Measurements from ENCODE around the gene LYL1. TPM values are rescaled to one million over a fixed set of nuclear protein-coding genes. Genes with fewer than 3 reads are reported as not detected.

Gene LYL1
- total RNA-seq, 1 donor from 2014 or later, result 0.88 TPM

DNA sequence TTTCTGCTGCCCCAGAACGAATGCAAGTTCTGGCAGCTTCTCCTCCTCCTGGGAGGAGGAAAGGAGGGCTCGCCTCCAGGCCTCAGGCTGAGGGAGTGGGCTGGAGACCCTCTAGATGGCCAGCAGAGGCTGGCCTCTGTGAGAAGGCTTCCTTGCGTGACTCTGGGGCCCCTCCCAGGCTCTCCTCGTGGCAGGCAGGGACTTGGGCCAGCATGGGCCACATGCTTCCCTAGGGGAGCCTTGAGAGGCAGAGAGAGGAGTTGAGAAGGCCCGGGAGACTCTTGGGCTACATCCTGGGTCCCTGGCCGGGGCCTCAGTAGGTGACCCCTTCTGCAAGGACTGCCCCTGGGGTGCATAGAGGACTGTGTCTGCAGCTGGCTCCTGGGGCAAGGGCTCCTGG lies 25.9 kb downstream of the LYL1 start:
- Histone ChIP-seq H3K79me2 (ENCODE audit: low read depth) (no peaks in the 10 kb centered on the region), H4K20me1 (ENCODE audit: low read depth) (no peaks in the 10 kb centered on the region), H3K27ac (no peak overlapping the region), H3K4me1 (peaks cover 32% of the 10 kb centered on the region), H2AFZ (replicated peaks) (no peak overlapping the region), H3K4me2 (peak overlapping the region; percentile 47), H3K9me3 (ENCODE audit: low read depth) (no peaks in the 10 kb centered on the region), H3K4me3 (no peak overlapping the region), H3F3A (ENCODE audit: low read depth) (no peaks in the 10 kb centered on the region), H3K9ac (no peak overlapping the region), H3K36me3 (no peaks in the 10 kb centered on the region), H3K27me3 (peaks cover 14% of the 10 kb centered on the region)
- Mint-ChIP-seq H3K27me3 (ENCODE audit: insufficient read depth, low read depth) (peaks cover 41% of the 10 kb centered on the region), H3K4me1 (peaks cover 19% of the 10 kb centered on the region), H3K36me3 (no peaks in the 10 kb centered on the region), H3K27ac (no peak overlapping the region), H3K9me3 (no peaks in the 10 kb centered on the region), H3K4me3 (no peak overlapping the region)
- DNase-seq (ENCODE audit: low spot score), result no peak
- no peak for TF ChIP-seq CTCF (IDR thresholded peaks at IDR 0.05)
- no peak for TF ChIP-seq EZH2 (IDR thresholded peaks at IDR 0.05)
- TF ChIP-seq EZH2phosphoT487 (IDR thresholded peaks at IDR 0.05), result no peak

DNA sequence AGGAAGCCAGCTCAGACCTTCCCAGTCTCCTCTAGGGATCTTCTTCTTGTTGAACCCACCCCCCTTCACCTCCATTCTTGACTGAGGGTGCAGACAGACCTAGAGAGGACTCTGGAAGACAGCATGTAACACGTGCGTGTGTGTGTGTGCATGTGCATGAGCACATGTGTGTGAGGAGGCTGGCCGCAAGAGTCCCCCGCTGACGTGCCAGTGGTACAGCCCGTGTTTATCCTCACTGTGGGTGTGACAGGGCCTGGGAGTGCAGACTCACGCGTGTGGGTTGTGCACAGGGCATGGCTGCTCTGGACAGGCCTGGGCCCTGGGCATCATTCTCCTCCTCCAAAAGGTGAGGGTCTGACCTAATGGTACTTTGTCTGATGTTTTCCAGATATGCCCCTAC lies 26.3 kb downstream of the LYL1 start:
- Mint-ChIP-seq H3K27me3 (ENCODE audit: insufficient read depth, low read depth) (peaks cover 40% of the 10 kb centered on the region), H3K27ac (no peak overlapping the region), H3K4me1 (peaks cover 19% of the 10 kb centered on the region), H3K36me3 (no peaks in the 10 kb centered on the region), H3K9me3 (no peaks in the 10 kb centered on the region), H3K4me3 (no peak overlapping the region)
- Histone ChIP-seq H3K27me3 (peaks cover 14% of the 10 kb centered on the region), H3K4me3 (no peak overlapping the region), H2AFZ (replicated peaks) (no peak overlapping the region), H3K36me3 (no peaks in the 10 kb centered on the region), H3K9ac (no peak overlapping the region), H3K27ac (no peak overlapping the region), H3K4me1 (peaks cover 32% of the 10 kb centered on the region), H3K4me2 (no peak overlapping the region), H4K20me1 (ENCODE audit: low read depth) (no peaks in the 10 kb centered on the region), H3K79me2 (ENCODE audit: low read depth) (no peaks in the 10 kb centered on the region), H3F3A (ENCODE audit: low read depth) (no peaks in the 10 kb centered on the region), H3K9me3 (ENCODE audit: low read depth) (no peaks in the 10 kb centered on the region)
- no peak for DNase-seq (ENCODE audit: low spot score)
- no peak for TF ChIP-seq CTCF (IDR thresholded peaks at IDR 0.05)
- TF ChIP-seq EZH2 (IDR thresholded peaks at IDR 0.05), result no peak
- TF ChIP-seq EZH2phosphoT487 (IDR thresholded peaks at IDR 0.05), result no peak

- no peaks in the 10 kb centered on the region for H3K36me3 Mint-ChIP-seq
- H3K9me3 Mint-ChIP-seq, result no peaks in the 10 kb centered on the region
- H2AFZ ChIP-seq (replicated peaks), result no peak overlapping the region
- no peak overlapping the region for H3K9ac ChIP-seq
- no peaks in the 10 kb centered on the region for H3K36me3 ChIP-seq
- H3K4me1 Mint-ChIP-seq, result peaks cover 17% of the 10 kb centered on the region
- H3K4me3 Mint-ChIP-seq, result no peak overlapping the region
- H3K4me1 ChIP-seq, result peaks cover 38% of the 10 kb centered on the region
- no peak for DNase-seq (ENCODE audit: low spot score)
- H3K27ac Mint-ChIP-seq, result no peak overlapping the region
- no peaks in the 10 kb centered on the region for H3K9me3 ChIP-seq (ENCODE audit: low read depth)
- TF ChIP-seq EZH2 (IDR thresholded peaks at IDR 0.05) (no peak), EZH2phosphoT487 (IDR thresholded peaks at IDR 0.05) (no peak), CTCF (IDR thresholded peaks at IDR 0.05) (no peak)
- no peaks in the 10 kb centered on the region for H3F3A ChIP-seq (ENCODE audit: low read depth)
- H3K4me2 ChIP-seq, result no peak overlapping the region
- H3K79me2 ChIP-seq (ENCODE audit: low read depth), result no peaks in the 10 kb centered on the region
- no peak overlapping the region for H3K4me3 ChIP-seq
- peaks cover 47% of the 10 kb centered on the region for H3K27me3 Mint-ChIP-seq (ENCODE audit: insufficient read depth, low read depth)
- H3K27me3 ChIP-seq, result peaks cover 14% of the 10 kb centered on the region
- no peaks in the 10 kb centered on the region for H4K20me1 ChIP-seq (ENCODE audit: low read depth)
- no peak overlapping the region for H3K27ac ChIP-seq
Observed at GRCh38 chr19:13074378-13074777, 28.3 kb downstream of the LYL1 start.
